Liver (tissue), 5 donors: ENCODE results near the gene GPX7. TPM values are rescaled to one million over a fixed set of nuclear protein-coding genes. Genes with fewer than 3 reads are reported as not detected.

ENCODE experiments used
- EGR1 ChIP-seq, 2 donors: IDR thresholded peaks; 2 replicates each; pipeline ENCODE4 v1.6.1; 2016 to 2018; ENCODE audit warnings: antibody characterized with exemption in 2 of 2, low read depth in 2 of 2
- FOXA1 ChIP-seq: IDR thresholded peaks from 2 replicates; pipeline ENCODE4 v1.6.1; 2016; ENCODE audit warnings: antibody characterized with exemption
- FOXA2 ChIP-seq: IDR thresholded peaks from 2 replicates; pipeline ENCODE4 v1.6.1; 2016; ENCODE audit warnings: antibody characterized with exemption
- HNF4A ChIP-seq, 2 donors: conservative IDR thresholded peaks; 2 replicates each; pipeline ENCODE4 v1.6.1; 2016; ENCODE audit warnings: antibody characterized with exemption in 2 of 2, mild to moderate bottlenecking in 2 of 2
- HNF4G ChIP-seq: IDR thresholded peaks from 2 replicates; pipeline ENCODE4 v1.6.1; 2016; ENCODE audit warnings: antibody characterized with exemption
- NR2F2 ChIP-seq: IDR thresholded peaks from 2 replicates; pipeline ENCODE4 v1.6.1; 2016; ENCODE audit warnings: antibody characterized with exemption
- RAD21 ChIP-seq, 2 donors: IDR thresholded peaks; 2 replicates each; pipeline ENCODE4 v1.6.1; 2016; ENCODE audit warnings: antibody characterized with exemption in 2 of 2, mild to moderate bottlenecking in 2 of 2
- SP1 ChIP-seq: IDR thresholded peaks from 2 replicates; pipeline ENCODE4 v1.6.1; 2018; ENCODE audit warnings: antibody characterized with exemption, mild to moderate bottlenecking
- ZBTB33 ChIP-seq: IDR thresholded peaks from 2 replicates; pipeline ENCODE4 v1.6.1; 2016; ENCODE audit warnings: antibody characterized with exemption
- polyA plus RNA-seq, 2 donors: library from polyadenylated mRNA; stranded (reverse) in 1 of 2; unstranded in 1 of 2; fragments of 200-250 nt in 1 of 2; fragments of >200 nt in 1 of 2; fragmentation: Nextera tagmentation in 1 of 2; extraction: Ambion mirVana in 1 of 2; gene quantifications; one replicate each; pipeline versions ENCODE4 v1.2.1 to v1.2.3, GENCODE V29; 2013 to 2015
- total RNA-seq, 2 donors: library from RNA; depleted of rRNA; stranded (reverse); fragments of >200 nt; gene quantifications; one replicate each; pipeline ENCODE4 v1.2.3, GENCODE V29; 2014
- donor health status: healthy.
- donor health status: healthy.
- donor health status: healthy.

GPX7 gene
- total and polyA plus RNA-seq, 4 donors, result 3.9 to 33.0 (median 5.8) TPM

GRCh38 chr1:52657702-52658101 is 55.5 kb downstream of the GPX7 start (continued):
- TF ChIP-seq ZBTB33 (no peak), RAD21 (IDR thresholded peaks at IDR 0.05) (no peak), HNF4A (conservative IDR thresholded peaks at IDR 0.05) (no peak), SP1 (no peak), EGR1 (IDR thresholded peaks at IDR 0.05; ENCODE audit: low read depth in 2 of 2) (no peak), HNF4G (no peak), FOXA1 (no peak), FOXA2 (no peak), NR2F2 (no peak)

Other genes starting within 250 kb of the GPX7 start
- 10 to 100 TPM in 1 of 2 donors, 1 to 10 TPM in 1; 7.1 to 15.7 TPM for gene CC2D1B, start 236.2 kb upstream of the GPX7 start, total RNA-seq
- gene CC2D1B, start 236.2 kb upstream of the GPX7 start, polyA plus RNA-seq, result 1 to 10 TPM; 4.5 to 8.0 TPM
- gene ORC1, start 197.9 kb upstream of the GPX7 start, total RNA-seq, result 10 to 100 TPM in 1 of 2 donors, under 1 TPM in 1; 0.33 to 16.6 TPM
- gene ORC1, start 197.9 kb upstream of the GPX7 start, polyA plus RNA-seq, result under 1 TPM; 0.31 to 0.53 TPM
- gene PRPF38A, start 197.8 kb upstream of the GPX7 start, total RNA-seq, result 10 to 100 TPM in 1 of 2 donors, 1 to 10 TPM in 1; 8.1 to 10.3 TPM
- gene PRPF38A, start 197.8 kb upstream of the GPX7 start, polyA plus RNA-seq, result 1 to 10 TPM; 5.9 to 9.1 TPM
- 10 to 100 TPM; 20.0 to 28.0 TPM for gene TUT4, start 49.3 kb upstream of the GPX7 start, total RNA-seq
- 10 to 100 TPM; 12.2 to 28.0 TPM for gene TUT4, start 49.3 kb upstream of the GPX7 start, polyA plus RNA-seq
- under 1 TPM; 0.14 to 0.33 TPM for gene SHISAL2A, start 30.8 kb downstream of the GPX7 start, total RNA-seq
- gene SHISAL2A, start 30.8 kb downstream of the GPX7 start, polyA plus RNA-seq, result under 1 TPM in 1 of 2 donors, not detected in 1; 0.22 TPM
- gene COA7, start 96.0 kb downstream of the GPX7 start, total RNA-seq, result 10 to 100 TPM in 1 of 2 donors, 1 to 10 TPM in 1; 6.3 to 14.1 TPM
- gene COA7, start 96.0 kb downstream of the GPX7 start, polyA plus RNA-seq, result 10 to 100 TPM in 1 of 2 donors, 1 to 10 TPM in 1; 4.7 to 11.2 TPM
- gene ZYG11B, start 124.1 kb downstream of the GPX7 start, total RNA-seq, result 100 to 1,000 TPM in 1 of 2 donors, 10 to 100 TPM in 1; 18.9 to 111 TPM
- gene ZYG11B, start 124.1 kb downstream of the GPX7 start, polyA plus RNA-seq, result 10 to 100 TPM in 1 of 2 donors, 1 to 10 TPM in 1; 6.1 to 12.2 TPM
- gene ZYG11A, start 240.4 kb downstream of the GPX7 start, total RNA-seq, result 1 to 10 TPM in 1 of 2 donors, under 1 TPM in 1; 0.65 to 1.8 TPM
- gene ZYG11A, start 240.4 kb downstream of the GPX7 start, polyA plus RNA-seq, result under 1 TPM; 0.38 to 0.86 TPM